Neural cell (in vitro differentiated cells): Measurements from ENCODE around the gene CD81. TPM values are rescaled to one million over a fixed set of nuclear protein-coding genes. Genes with fewer than 3 reads are reported as not detected.

Experiments used
- H2AFZ ChIP-seq: fragments of 200-600, 300-800 bp; sonication (generic), shearing (Covaris generic); 2 replicates; pipeline ENCODE4 v1.6.0; 2014; ENCODE audit warnings: low read depth, mild to moderate bottlenecking, antibody characterized with exemption, low read length, moderate library complexity
- H3F3A ChIP-seq: fragments of 200-600 bp; shearing (Covaris generic); 2 replicates; pipeline ENCODE4 v1.6.1; 2016; ENCODE audit warnings: mild to moderate bottlenecking, moderate library complexity, mixed read lengths, antibody characterized with exemption, low read length; ENCODE audit not compliant: insufficient read depth, poor library complexity, severe bottlenecking
- H3K27ac ChIP-seq: fragments of 200-600, 300-800 bp; sonication (generic), shearing (Covaris generic); 2 replicates; pipeline ENCODE4 v1.5.1; 2014; ENCODE audit warnings: mild to moderate bottlenecking, low read length, moderate library complexity
- H3K27me3 ChIP-seq: fragments of 300-800, 200-600 bp; sonication (generic), shearing (Covaris generic); 2 replicates; pipeline ENCODE4 v1.6.0; 2014; ENCODE audit warnings: mild to moderate bottlenecking, low read depth, low read length, moderate library complexity; ENCODE audit not compliant: insufficient read depth
- H3K36me3 ChIP-seq: fragments of 300-800, 200-600 bp; sonication (generic), shearing (Covaris generic); 2 replicates; pipeline ENCODE4 v1.5.1; 2014; ENCODE audit warnings: mild to moderate bottlenecking, antibody characterized with exemption, low read length, moderate library complexity; ENCODE audit not compliant: insufficient read depth
- H3K4me2 ChIP-seq: fragments of 300-800, 200-600 bp; sonication (generic), shearing (Covaris generic); 2 replicates; pipeline ENCODE4 v1.6.0; 2014; ENCODE audit warnings: mild to moderate bottlenecking, low read length
- H3K4me3 ChIP-seq: fragments of 300-800, 200-600 bp; sonication (generic), shearing (Covaris generic); 2 replicates; pipeline ENCODE4 v1.5.1; 2014; ENCODE audit warnings: mild to moderate bottlenecking, low read length, moderate library complexity
- H3K79me2 ChIP-seq: fragments of 200-600 bp; shearing (Covaris generic); replicated peaks from 2 replicates; pipeline ENCODE4 v1.6.0; 2014; ENCODE audit warnings: mild to moderate bottlenecking, low read length, moderate library complexity; ENCODE audit not compliant: insufficient read depth
- H3K9ac ChIP-seq: fragments of 300-800, 200-600 bp; sonication (generic), shearing (Covaris generic); 2 replicates; pipeline ENCODE4 v1.6.1; 2016; ENCODE audit warnings: mild to moderate bottlenecking, low read length, mixed read lengths
- H3K9me2 ChIP-seq: fragments of 200-600 bp; shearing (Covaris generic); 2 replicates; pipeline ENCODE4 v1.6.1; 2016; ENCODE audit warnings: mild to moderate bottlenecking, low read length, mixed read lengths; ENCODE audit not compliant: insufficient read depth
- H3K9me3 ChIP-seq: fragments of 200-600, 300-800 bp; sonication (generic), shearing (Covaris generic); 2 replicates; pipeline ENCODE4 v1.6.1; 2016; ENCODE audit warnings: mild to moderate bottlenecking, mixed run types, low read length, moderate library complexity, mixed read lengths
- H4K20me1 ChIP-seq: fragments of 200-600 bp; shearing (Covaris generic); 2 replicates; pipeline ENCODE4 v1.6.1; 2016; ENCODE audit warnings: mild to moderate bottlenecking, mixed run types; ENCODE audit not compliant: insufficient read depth
- CTCF ChIP-seq: fragments of 450-650 bp; IDR thresholded peaks from 2 replicates; pipeline ENCODE4 v1.5.1; 2014; ENCODE audit warnings: antibody characterized with exemption, mild to moderate bottlenecking, moderate library complexity; ENCODE audit not compliant: poor library complexity, severe bottlenecking
- EP300 ChIP-seq: fragments of 450-650 bp; conservative IDR thresholded peaks from 2 replicates; pipeline ENCODE4 v1.6.1; 2014; ENCODE audit warnings: antibody characterized with exemption, mild to moderate bottlenecking, moderate library complexity; ENCODE audit not compliant: poor library complexity, severe bottlenecking
- EZH2 ChIP-seq: fragments of 200-600, 300-800 bp; shearing (Covaris generic), sonication (generic); IDR thresholded peaks from 2 replicates; pipeline ENCODE4 v1.6.1; 2014; ENCODE audit warnings: antibody characterized with exemption, low read length, borderline replicate concordance, mild to moderate bottlenecking; ENCODE audit not compliant: insufficient read depth, poor library complexity, severe bottlenecking
- MXI1 ChIP-seq: fragments of 450-650 bp; conservative IDR thresholded peaks from 2 replicates; pipeline ENCODE4 v1.6.1; 2014; ENCODE audit warnings: antibody characterized with exemption, mild to moderate bottlenecking; ENCODE audit not compliant: poor library complexity, severe bottlenecking
- POLR2AphosphoS5 ChIP-seq: IDR thresholded peaks from 2 replicates; pipeline ENCODE4 v1.6.1; 2012
- RAD21 ChIP-seq: fragments of 450-650 bp; conservative IDR thresholded peaks from 2 replicates; pipeline ENCODE4 v1.6.1; 2014; ENCODE audit warnings: antibody characterized with exemption, mild to moderate bottlenecking, moderate library complexity
- REST ChIP-seq: IDR thresholded peaks from 2 replicates; pipeline ENCODE4 v1.6.1; 2012; ENCODE audit warnings: borderline replicate concordance
- SMC3 ChIP-seq: fragments of 450-650 bp; conservative IDR thresholded peaks from 2 replicates; pipeline ENCODE4 v1.6.1; 2014; ENCODE audit warnings: antibody characterized with exemption, mild to moderate bottlenecking, moderate library complexity; ENCODE audit not compliant: poor library complexity
- TAF1 ChIP-seq: IDR thresholded peaks from 2 replicates; pipeline ENCODE4 v1.6.1; 2012; ENCODE audit warnings: low read depth
- polyA plus RNA-seq: library from polyadenylated mRNA; depleted of rRNA; stranded (reverse); fragments of >200 nt; gene quantifications from 2 replicates; pipeline ENCODE4 v1.2.3, GENCODE V29; 2014

Gene CD81
- polyA plus RNA-seq, 1 donor from 2014 or later = 97.8 TPM

GRCh38 chr11:2343502-2343901, 33.6 kb upstream of the CD81 start:
- TF ChIP-seq CTCF = no peak
- no peak for TF ChIP-seq POLR2AphosphoS5
- TF ChIP-seq MXI1 = no peak
- no peak for TF ChIP-seq EZH2
- TF ChIP-seq REST = no peak
- TF ChIP-seq RAD21 = no peak
- no peak for TF ChIP-seq SMC3
- no peak for TF ChIP-seq EP300
- TF ChIP-seq TAF1 = no peak

GRCh38 chr11:2345050-2345449, 32.1 kb upstream of the CD81 start:
- Histone ChIP-seq H2AFZ (no peak overlapping the region), H3K4me3 (no peak overlapping the region), H3K4me2 (no peak overlapping the region), H3K9me2 (no peaks in the 10 kb centered on the region), H3F3A (no peaks in the 10 kb centered on the region), H3K36me3 (no peaks in the 10 kb centered on the region), H3K9ac (no peak overlapping the region), H3K27ac (no peak overlapping the region), H4K20me1 (no peaks in the 10 kb centered on the region), H3K79me2 (no peaks in the 10 kb centered on the region), H3K9me3 (peaks cover 7% of the 10 kb centered on the region), H3K27me3 (no peaks in the 10 kb centered on the region)
- TF ChIP-seq TAF1 (no peak), REST (no peak), SMC3 (no peak), EP300 (no peak), RAD21 (no peak), EZH2 (no peak), CTCF (no peak), POLR2AphosphoS5 (no peak), MXI1 (no peak)

More at GRCh38 chr11:2343502-2343901, 33.6 kb upstream of the CD81 start:
- Histone ChIP-seq H3K9me2 (no peaks in the 10 kb centered on the region), H3K79me2 (no peaks in the 10 kb centered on the region), H3K27me3 (no peaks in the 10 kb centered on the region), H2AFZ (no peak overlapping the region), H3K36me3 (no peaks in the 10 kb centered on the region), H3F3A (no peaks in the 10 kb centered on the region), H3K27ac (no peak overlapping the region), H3K9me3 (peaks cover 4% of the 10 kb centered on the region), H4K20me1 (no peaks in the 10 kb centered on the region), H3K9ac (no peak overlapping the region), H3K4me2 (no peak overlapping the region), H3K4me3 (no peak overlapping the region)
